Neural cell (in vitro differentiated cells): ENCODE measurements around the gene HEATR3. TPM values are rescaled to one million over a fixed set of nuclear protein-coding genes. Genes with fewer than 3 reads are reported as not detected.

Source experiments
- H2AFZ ChIP-seq: fragments of 200-600, 300-800 bp; sonication (generic), shearing (Covaris generic); 2 replicates; pipeline ENCODE4 v1.6.0; 2014; ENCODE audit warnings: low read depth, mild to moderate bottlenecking, antibody characterized with exemption, low read length, moderate library complexity
- H3F3A ChIP-seq: fragments of 200-600 bp; shearing (Covaris generic); 2 replicates; pipeline ENCODE4 v1.6.1; 2016; ENCODE audit warnings: mild to moderate bottlenecking, moderate library complexity, mixed read lengths, antibody characterized with exemption, low read length; ENCODE audit not compliant: insufficient read depth, poor library complexity, severe bottlenecking
- H3K27ac ChIP-seq: fragments of 200-600, 300-800 bp; sonication (generic), shearing (Covaris generic); 2 replicates; pipeline ENCODE4 v1.5.1; 2014; ENCODE audit warnings: mild to moderate bottlenecking, low read length, moderate library complexity
- H3K27me3 ChIP-seq: fragments of 300-800, 200-600 bp; sonication (generic), shearing (Covaris generic); 2 replicates; pipeline ENCODE4 v1.6.0; 2014; ENCODE audit warnings: mild to moderate bottlenecking, low read depth, low read length, moderate library complexity; ENCODE audit not compliant: insufficient read depth
- H3K36me3 ChIP-seq: fragments of 300-800, 200-600 bp; sonication (generic), shearing (Covaris generic); 2 replicates; pipeline ENCODE4 v1.5.1; 2014; ENCODE audit warnings: mild to moderate bottlenecking, antibody characterized with exemption, low read length, moderate library complexity; ENCODE audit not compliant: insufficient read depth
- H3K4me2 ChIP-seq: fragments of 300-800, 200-600 bp; sonication (generic), shearing (Covaris generic); 2 replicates; pipeline ENCODE4 v1.6.0; 2014; ENCODE audit warnings: mild to moderate bottlenecking, low read length
- H3K4me3 ChIP-seq: fragments of 300-800, 200-600 bp; sonication (generic), shearing (Covaris generic); 2 replicates; pipeline ENCODE4 v1.5.1; 2014; ENCODE audit warnings: mild to moderate bottlenecking, low read length, moderate library complexity
- H3K79me2 ChIP-seq: fragments of 200-600 bp; shearing (Covaris generic); replicated peaks from 2 replicates; pipeline ENCODE4 v1.6.0; 2014; ENCODE audit warnings: mild to moderate bottlenecking, low read length, moderate library complexity; ENCODE audit not compliant: insufficient read depth
- H3K9ac ChIP-seq: fragments of 300-800, 200-600 bp; sonication (generic), shearing (Covaris generic); 2 replicates; pipeline ENCODE4 v1.6.1; 2016; ENCODE audit warnings: mild to moderate bottlenecking, low read length, mixed read lengths
- H3K9me2 ChIP-seq: fragments of 200-600 bp; shearing (Covaris generic); 2 replicates; pipeline ENCODE4 v1.6.1; 2016; ENCODE audit warnings: mild to moderate bottlenecking, low read length, mixed read lengths; ENCODE audit not compliant: insufficient read depth
- H3K9me3 ChIP-seq: fragments of 200-600, 300-800 bp; sonication (generic), shearing (Covaris generic); 2 replicates; pipeline ENCODE4 v1.6.1; 2016; ENCODE audit warnings: mild to moderate bottlenecking, mixed run types, low read length, moderate library complexity, mixed read lengths
- H4K20me1 ChIP-seq: fragments of 200-600 bp; shearing (Covaris generic); 2 replicates; pipeline ENCODE4 v1.6.1; 2016; ENCODE audit warnings: mild to moderate bottlenecking, mixed run types; ENCODE audit not compliant: insufficient read depth
- CTCF ChIP-seq: fragments of 450-650 bp; IDR thresholded peaks from 2 replicates; pipeline ENCODE4 v1.5.1; 2014; ENCODE audit warnings: antibody characterized with exemption, mild to moderate bottlenecking, moderate library complexity; ENCODE audit not compliant: poor library complexity, severe bottlenecking
- EP300 ChIP-seq: fragments of 450-650 bp; conservative IDR thresholded peaks from 2 replicates; pipeline ENCODE4 v1.6.1; 2014; ENCODE audit warnings: antibody characterized with exemption, mild to moderate bottlenecking, moderate library complexity; ENCODE audit not compliant: poor library complexity, severe bottlenecking
- EZH2 ChIP-seq: fragments of 200-600, 300-800 bp; shearing (Covaris generic), sonication (generic); IDR thresholded peaks from 2 replicates; pipeline ENCODE4 v1.6.1; 2014; ENCODE audit warnings: antibody characterized with exemption, low read length, borderline replicate concordance, mild to moderate bottlenecking; ENCODE audit not compliant: insufficient read depth, poor library complexity, severe bottlenecking
- MXI1 ChIP-seq: fragments of 450-650 bp; conservative IDR thresholded peaks from 2 replicates; pipeline ENCODE4 v1.6.1; 2014; ENCODE audit warnings: antibody characterized with exemption, mild to moderate bottlenecking; ENCODE audit not compliant: poor library complexity, severe bottlenecking
- POLR2AphosphoS5 ChIP-seq: IDR thresholded peaks from 2 replicates; pipeline ENCODE4 v1.6.1; 2012
- RAD21 ChIP-seq: fragments of 450-650 bp; conservative IDR thresholded peaks from 2 replicates; pipeline ENCODE4 v1.6.1; 2014; ENCODE audit warnings: antibody characterized with exemption, mild to moderate bottlenecking, moderate library complexity
- REST ChIP-seq: IDR thresholded peaks from 2 replicates; pipeline ENCODE4 v1.6.1; 2012; ENCODE audit warnings: borderline replicate concordance
- SMC3 ChIP-seq: fragments of 450-650 bp; conservative IDR thresholded peaks from 2 replicates; pipeline ENCODE4 v1.6.1; 2014; ENCODE audit warnings: antibody characterized with exemption, mild to moderate bottlenecking, moderate library complexity; ENCODE audit not compliant: poor library complexity
- TAF1 ChIP-seq: IDR thresholded peaks from 2 replicates; pipeline ENCODE4 v1.6.1; 2012; ENCODE audit warnings: low read depth
- polyA plus RNA-seq: library from polyadenylated mRNA; depleted of rRNA; stranded (reverse); fragments of >200 nt; gene quantifications from 2 replicates; pipeline ENCODE4 v1.2.3, GENCODE V29; 2014

HEATR3 gene
- polyA plus RNA-seq, 1 donor from 2014 or later: 50.5 TPM

GRCh38 chr16:50120711-50121110, 54.9 kb downstream of the HEATR3 start:
- no peaks in the 10 kb centered on the region for H3K27me3 ChIP-seq
- H3K36me3 ChIP-seq: no peaks in the 10 kb centered on the region
- no peak overlapping the region for H3K27ac ChIP-seq
- H3K9me3 ChIP-seq: no peaks in the 10 kb centered on the region
- TF ChIP-seq POLR2AphosphoS5: no peak
- TF ChIP-seq EP300: no peak
- TF ChIP-seq SMC3: no peak
- no peak for TF ChIP-seq MXI1
- no peaks in the 10 kb centered on the region for H3K79me2 ChIP-seq
- no peak overlapping the region for H3K4me3 ChIP-seq
- H3K9me2 ChIP-seq: no peaks in the 10 kb centered on the region
- H3K9ac ChIP-seq: no peak overlapping the region
- no peak overlapping the region for H2AFZ ChIP-seq
- no peak overlapping the region for H3K4me2 ChIP-seq
- H4K20me1 ChIP-seq: no peaks in the 10 kb centered on the region
- H3F3A ChIP-seq: no peaks in the 10 kb centered on the region

- Histone ChIP-seq H3K79me2 (no peaks in the 10 kb centered on the region), H3K9ac (no peak overlapping the region), H3K9me2 (no peaks in the 10 kb centered on the region), H3K27ac (no peak overlapping the region), H3K36me3 (no peaks in the 10 kb centered on the region), H3K27me3 (no peaks in the 10 kb centered on the region), H3K9me3 (no peaks in the 10 kb centered on the region), H3F3A (no peaks in the 10 kb centered on the region), H2AFZ (no peak overlapping the region), H3K4me2 (no peak overlapping the region), H4K20me1 (no peaks in the 10 kb centered on the region), H3K4me3 (no peak overlapping the region)
- no peak for TF ChIP-seq POLR2AphosphoS5
- TF ChIP-seq EZH2: no peak
- TF ChIP-seq SMC3: no peak
- no peak for TF ChIP-seq EP300
- no peak for TF ChIP-seq REST
- no peak for TF ChIP-seq RAD21
- no peak for TF ChIP-seq MXI1
- no peak for TF ChIP-seq TAF1
- no peak for TF ChIP-seq CTCF
These were observed 55.5 kb downstream of the HEATR3 start for GRCh38 chr16:50121278-50121677.
